Bronchial epithelial cell (primary cell): Measurements from ENCODE around the gene FGF2. TPM values are rescaled to one million over a fixed set of nuclear protein-coding genes. Genes with fewer than 3 reads are reported as not detected.
"Not testable (repeated sequence)": the region's sequence is repeated elsewhere in the genome, so short reads cannot be mapped to it uniquely, and the experiment has no call there.

ENCODE experiments used
- DNase-seq: peaks from one replicate; pipeline ENCODE4 v3.0.0-alpha.2; 2010; ENCODE audit warnings: low read depth
- FAIRE-seq: peaks from 2 replicates; lab custom pipeline; 2011; peaks lifted over from hg19 to GRCh38; lab: Jason Lieb, UNC
- H3K27me3 ChIP-seq: 2 replicates; pipeline ENCODE4 v1.5.1; 2011; ENCODE audit warnings: low read length; ENCODE audit not compliant: control insufficient read depth, insufficient read depth
- H3K36me3 ChIP-seq: 2 replicates; pipeline ENCODE4 v1.5.1; 2011; ENCODE audit warnings: low read length; ENCODE audit not compliant: control insufficient read depth, insufficient read depth
- H3K4me3 ChIP-seq: 2 replicates; pipeline ENCODE4 v1.5.1; 2011; ENCODE audit warnings: mild to moderate bottlenecking, low read depth, low read length, control low read depth
- CTCF ChIP-seq: IDR thresholded peaks from 2 replicates; pipeline ENCODE4 v1.5.1; 2011; ENCODE audit warnings: mild to moderate bottlenecking, moderate library complexity, low read length, control low read depth, inconsistent platforms; ENCODE audit not compliant: insufficient read depth, severe bottlenecking
- total RNA-seq: library from RNA; depleted of rRNA; stranded (reverse); fragments of >200 nt; gene quantifications from 2 replicates; pipeline ENCODE4 v1.2.1, GENCODE V29; 2014

FGF2 gene
- total RNA-seq, 1 donor from 2014 or later, result 9.2 TPM

- H3K27me3 ChIP-seq, result no peaks in the 10 kb centered on the region
- no peaks in the 10 kb centered on the region for H3K36me3 ChIP-seq
- H3K4me3 ChIP-seq, result no peak overlapping the region
- no peak for TF ChIP-seq CTCF
- DNase-seq, result no peak
- no peak for FAIRE-seq
These were observed 28.8 kb downstream of the FGF2 start for GRCh38 chr4:122855353-122855890.

DNA sequence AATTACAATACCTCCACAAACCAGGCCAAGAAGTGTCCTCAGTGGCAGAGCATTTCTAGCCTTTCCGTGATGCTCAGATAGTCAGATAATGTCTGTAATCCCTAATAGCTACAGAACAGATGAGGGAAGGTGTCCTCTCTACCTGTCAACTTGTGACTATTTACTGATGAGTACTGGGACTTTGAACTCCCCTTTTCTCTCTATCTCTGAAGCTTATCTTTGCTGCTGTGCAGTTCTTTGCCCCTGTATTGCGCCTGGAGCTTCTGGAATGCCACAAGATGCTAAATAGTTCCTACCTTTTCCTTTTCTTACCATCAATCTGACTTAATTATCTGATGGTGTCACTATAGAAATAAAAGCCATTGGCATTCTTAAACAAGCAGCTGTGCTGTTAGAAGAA, 30.5 kb downstream of the FGF2 start:
- Histone ChIP-seq H3K4me3 (no peak overlapping the region), H3K36me3 (no peaks in the 10 kb centered on the region), H3K27me3 (no peaks in the 10 kb centered on the region)
- DNase-seq (no peak), FAIRE-seq (no peak)
- TF ChIP-seq CTCF, result no peak

DNA sequence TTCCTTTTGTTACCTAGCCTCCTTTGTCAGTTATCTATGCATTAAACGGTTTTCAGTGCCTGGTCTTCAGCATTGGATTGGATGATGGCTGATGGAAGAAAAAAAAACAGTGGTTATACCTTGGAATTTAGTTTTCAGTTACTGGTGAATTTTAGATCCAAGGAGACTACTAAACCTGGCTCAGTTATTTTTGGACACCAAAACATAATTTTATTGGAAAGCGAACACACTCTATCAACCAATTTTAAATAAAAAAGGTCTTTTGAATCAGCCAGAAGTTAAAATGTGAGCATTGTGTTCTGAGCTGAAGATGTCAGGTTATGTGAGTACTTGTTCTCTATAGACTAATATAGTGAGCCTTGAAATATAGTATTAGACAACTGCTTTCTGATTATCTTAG, 32.1 kb downstream of the FGF2 start:
- no peak for DNase-seq
- no peaks in the 10 kb centered on the region for H3K27me3 ChIP-seq
- no peak for TF ChIP-seq CTCF
- H3K36me3 ChIP-seq, result no peaks in the 10 kb centered on the region
- FAIRE-seq, result no peak
- H3K4me3 ChIP-seq, result no peak overlapping the region

GRCh38 chr4:122861172-122861943, 34.7 kb downstream of the FGF2 start:
- no peak for FAIRE-seq

GRCh38 chr4:122863639-122864038, 37.0 kb downstream of the FGF2 start:
- Histone ChIP-seq H3K4me3 (no peak overlapping the region), H3K27me3 (no peaks in the 10 kb centered on the region), H3K36me3 (no peaks in the 10 kb centered on the region)
- FAIRE-seq (no peak), DNase-seq (no peak)
- TF ChIP-seq CTCF, result no peak

More at GRCh38 chr4:122861172-122861943, 34.7 kb downstream of the FGF2 start:
- Histone ChIP-seq H3K36me3 (no peaks in the 10 kb centered on the region), H3K27me3 (no peaks in the 10 kb centered on the region), H3K4me3 (no peak overlapping the region)
- no peak for TF ChIP-seq CTCF
- DNase-seq, result no peak

DNA sequence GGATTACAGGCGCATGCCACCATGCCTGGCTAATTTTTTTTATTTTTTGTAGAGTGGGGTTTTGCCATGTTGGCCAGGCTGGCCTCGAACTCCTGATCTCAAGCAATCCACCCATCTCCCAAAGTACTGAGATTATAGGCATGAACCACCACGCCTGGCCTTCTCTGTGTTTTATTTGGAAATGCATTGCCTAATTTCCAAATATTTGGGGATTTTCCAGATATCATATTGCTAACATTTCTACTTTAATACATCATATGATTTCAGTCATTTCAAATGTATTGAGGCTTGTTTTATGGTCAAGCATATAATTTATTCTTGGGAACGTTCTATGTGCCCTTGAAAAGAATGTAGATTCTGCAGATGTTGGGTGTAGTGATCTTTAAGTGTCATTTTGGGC, 38.8 kb downstream of the FGF2 start:
- no peak overlapping the region for H3K4me3 ChIP-seq
- no peaks in the 10 kb centered on the region for H3K36me3 ChIP-seq
- no peaks in the 10 kb centered on the region for H3K27me3 ChIP-seq
- no peak for TF ChIP-seq CTCF
- no peak for FAIRE-seq
- no peak for DNase-seq

- H3K4me3 ChIP-seq, FAIRE-seq, DNase-seq, H3K27me3 ChIP-seq, H3K36me3 ChIP-seq: not testable (repeated sequence)
These were observed 41.6 kb downstream of the FGF2 start for GRCh38 chr4:122868235-122868634.
